Measurements from ENCODE around the gene ARID3C.

The ARID3C gene, protein sequence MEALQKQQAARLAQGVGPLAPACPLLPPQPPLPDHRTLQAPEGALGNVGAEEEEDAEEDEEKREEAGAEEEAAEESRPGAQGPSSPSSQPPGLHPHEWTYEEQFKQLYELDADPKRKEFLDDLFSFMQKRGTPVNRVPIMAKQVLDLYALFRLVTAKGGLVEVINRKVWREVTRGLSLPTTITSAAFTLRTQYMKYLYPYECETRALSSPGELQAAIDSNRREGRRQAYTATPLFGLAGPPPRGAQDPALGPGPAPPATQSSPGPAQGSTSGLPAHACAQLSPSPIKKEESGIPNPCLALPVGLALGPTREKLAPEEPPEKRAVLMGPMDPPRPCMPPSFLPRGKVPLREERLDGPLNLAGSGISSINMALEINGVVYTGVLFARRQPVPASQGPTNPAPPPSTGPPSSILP

GRCh38 chr9:34628656-34629490 is at the start of gene ARID3C:
Gene ARID3C (minus strand): TSS chr9:34629066. CDS start chr9:34628014, 1,052 bp downstream.
- in situ Hi-C loops (cut with MboI; ENCODE audit: low sequenced_read_pairs) = no loop called here

- in situ Hi-C loops (cut with MboI; ENCODE audit: low sequenced_read_pairs) = no loop called here
These were observed 47.0 kb upstream of the ARID3C start for GRCh38 chr9:34675869-34676268.

DNA sequence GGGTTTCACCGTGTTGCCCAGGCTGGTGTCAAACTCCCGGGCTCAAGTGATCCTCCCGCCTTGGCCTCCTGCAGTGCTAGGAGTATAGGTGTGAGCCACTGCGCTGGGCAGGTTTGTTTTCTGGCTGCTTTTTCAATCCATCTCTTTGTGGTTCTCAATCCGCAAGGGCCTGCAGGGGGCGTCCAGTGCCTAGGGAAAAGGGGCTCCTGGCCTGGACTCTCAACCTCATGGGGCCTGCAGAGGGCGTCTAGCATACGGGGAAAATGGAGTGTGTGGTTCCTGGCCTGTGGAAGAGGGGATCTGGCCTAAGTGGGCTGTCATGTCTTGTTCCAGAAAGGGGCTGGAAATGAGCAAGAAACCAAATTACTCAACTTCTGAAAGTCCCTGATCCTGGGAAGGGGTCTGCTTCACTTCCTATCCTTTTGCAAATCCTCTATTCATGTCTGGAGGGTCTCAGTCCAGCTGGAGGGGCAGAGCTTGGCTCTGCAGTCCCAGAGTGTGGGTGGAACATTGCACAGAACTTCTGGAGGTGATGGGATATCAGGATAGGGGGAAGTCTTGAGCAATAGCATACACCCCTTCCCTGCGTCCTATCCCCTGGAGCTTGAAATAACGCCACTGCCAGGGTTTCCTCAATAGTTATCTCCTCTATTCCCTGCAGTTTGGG is 46.3 kb upstream of the ARID3C start:
- in situ Hi-C loops (cut with MboI; ENCODE audit: low sequenced_read_pairs) = no loop called here

- in situ Hi-C loops (cut with MboI; ENCODE audit: low sequenced_read_pairs) = no loop called here
These were observed 45.6 kb upstream of the ARID3C start for GRCh38 chr9:34674440-34674839.

GRCh38 chr9:34671307-34671706 is 42.4 kb upstream of the ARID3C start:
- in situ Hi-C loops (cut with MboI; ENCODE audit: low sequenced_read_pairs) = no loop called here

DNA sequence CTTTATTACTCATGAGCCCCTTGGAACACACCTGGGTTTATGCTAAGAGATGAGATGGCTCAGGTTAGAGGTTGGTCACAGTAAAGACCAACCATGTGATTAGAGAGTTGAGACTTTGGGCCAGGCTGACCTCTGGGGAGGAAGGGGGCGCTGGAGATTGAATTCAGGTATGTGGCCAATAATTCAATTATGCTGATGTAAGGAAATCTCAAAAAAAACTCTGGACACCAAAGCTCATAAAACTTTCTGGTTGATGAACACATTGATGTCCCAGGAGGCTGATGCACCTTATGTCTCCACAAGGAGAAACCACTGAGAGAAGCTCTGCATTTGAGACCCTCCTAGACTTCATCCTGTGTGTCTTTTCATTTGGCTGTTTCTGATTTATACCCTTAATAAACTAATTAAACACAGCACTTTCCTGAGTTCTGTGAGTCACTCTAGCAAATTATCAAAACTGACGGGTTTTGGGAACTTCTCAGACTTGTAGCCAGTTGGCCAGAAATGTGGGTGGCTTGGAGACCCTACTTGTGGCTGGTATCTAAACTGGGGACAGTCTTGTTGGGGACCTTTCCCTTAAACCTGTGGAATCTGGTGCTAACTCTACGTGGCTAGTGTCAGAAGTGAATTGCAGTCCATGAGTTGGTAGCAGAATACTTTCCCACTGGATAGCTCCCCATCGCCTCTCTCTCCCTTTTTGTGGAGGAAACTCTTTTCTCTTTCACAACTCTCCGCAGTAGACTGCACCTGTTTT is 41.1 kb upstream of the ARID3C start:
- in situ Hi-C loops (cut with MboI; ENCODE audit: low sequenced_read_pairs) = no loop called here

GRCh38 chr9:34665381-34666250 is 36.8 kb upstream of the ARID3C start:
- in situ Hi-C loops (cut with MboI; ENCODE audit: low sequenced_read_pairs) = no loop called here

GRCh38 chr9:34665067-34665380 is 36.2 kb upstream of the ARID3C start:
- in situ Hi-C loops (cut with MboI; ENCODE audit: low sequenced_read_pairs) = no loop called here

- in situ Hi-C loops (cut with MboI; ENCODE audit: low sequenced_read_pairs) = no loop called here
These were observed 35.6 kb upstream of the ARID3C start for GRCh38 chr9:34664281-34665066.

GRCh38 chr9:34663303-34663605 is 34.4 kb upstream of the ARID3C start:
- in situ Hi-C loops (cut with MboI; ENCODE audit: low sequenced_read_pairs) = no loop called here

GRCh38 chr9:34662526-34663302 is 33.8 kb upstream of the ARID3C start, which contains the start of gene CCL27:
Gene CCL27 (minus strand): TSS chr9:34662657. CDS start chr9:34662633, 24 bp downstream.
- in situ Hi-C loops (cut with MboI; ENCODE audit: low sequenced_read_pairs) = no loop called here

DNA sequence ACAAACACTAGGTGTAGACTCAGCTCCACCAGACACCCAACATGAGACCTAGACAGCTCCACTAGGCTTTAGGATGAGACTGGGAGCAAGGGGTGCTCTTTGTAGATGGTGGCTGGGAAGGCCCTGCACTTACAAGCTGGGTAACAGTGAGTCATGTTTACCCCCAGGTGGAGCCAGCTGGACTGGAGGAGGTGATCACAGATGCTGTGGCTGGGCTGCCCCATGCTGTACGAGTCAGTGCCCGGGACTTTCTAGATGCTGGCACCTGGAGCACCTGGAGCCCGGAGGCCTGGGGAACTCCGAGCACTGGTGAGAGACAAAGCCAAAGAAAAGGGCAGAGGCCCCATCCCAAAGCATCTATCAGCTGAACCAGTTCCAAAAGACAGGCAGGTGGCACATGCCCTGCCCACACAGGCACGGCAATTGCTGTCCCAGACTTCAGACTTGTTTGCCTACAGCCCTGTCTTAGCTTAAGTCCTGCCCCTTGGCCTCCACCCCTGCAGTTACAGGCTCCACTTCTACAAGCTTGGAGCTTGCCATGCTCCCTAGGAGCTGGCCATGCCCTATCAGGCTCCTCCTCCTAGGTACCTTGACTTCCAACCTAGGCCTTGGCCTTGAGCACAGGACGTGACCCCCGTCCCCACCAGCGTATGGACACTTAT is 30.9 kb upstream of the ARID3C start:
- in situ Hi-C loops (cut with MboI; ENCODE audit: low sequenced_read_pairs) = no loop called here

GRCh38 chr9:34658461-34658860 is 29.6 kb upstream of the ARID3C start:
- in situ Hi-C loops (cut with MboI; ENCODE audit: low sequenced_read_pairs) = no loop called here

DNA sequence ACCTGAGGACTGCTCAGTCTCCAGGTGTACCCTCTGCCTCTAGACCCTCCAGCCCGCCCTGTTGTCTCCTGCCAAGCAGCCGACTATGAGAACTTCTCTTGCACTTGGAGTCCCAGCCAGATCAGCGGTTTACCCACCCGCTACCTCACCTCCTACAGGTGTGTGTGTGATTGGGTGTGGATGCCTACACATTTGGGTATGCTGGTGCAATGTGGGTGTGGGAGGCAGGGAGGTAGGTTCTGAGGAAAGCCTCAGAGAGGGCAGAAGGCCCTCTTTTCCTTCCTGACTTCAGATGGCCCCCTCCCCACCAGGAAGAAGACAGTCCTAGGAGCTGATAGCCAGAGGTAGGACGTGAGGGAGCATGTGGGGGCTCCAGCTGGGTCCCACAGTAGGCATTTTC is 28.1 kb upstream of the ARID3C start:
- in situ Hi-C loops (cut with MboI; ENCODE audit: low sequenced_read_pairs) = no loop called here

DNA sequence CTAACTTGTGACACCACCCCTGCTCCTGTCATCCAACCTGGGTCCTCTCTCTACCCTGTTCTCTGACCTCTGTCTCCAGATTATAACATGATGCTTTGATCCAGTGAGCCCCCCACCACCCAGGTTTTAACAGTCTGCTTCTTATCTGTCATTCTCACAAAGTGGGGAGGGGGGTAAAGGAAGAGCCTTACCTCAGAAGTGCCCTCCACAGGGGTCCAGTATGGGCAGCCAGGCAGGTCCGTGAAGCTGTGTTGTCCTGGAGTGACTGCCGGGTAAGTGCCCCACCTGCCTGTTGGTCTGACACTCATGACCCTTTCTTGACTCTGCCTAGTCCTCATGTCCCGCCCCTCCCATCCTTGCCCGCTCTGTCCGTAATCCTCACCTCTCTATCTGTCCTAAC is 26.5 kb upstream of the ARID3C start:
- in situ Hi-C loops (cut with MboI; ENCODE audit: low sequenced_read_pairs) = no loop called here

DNA sequence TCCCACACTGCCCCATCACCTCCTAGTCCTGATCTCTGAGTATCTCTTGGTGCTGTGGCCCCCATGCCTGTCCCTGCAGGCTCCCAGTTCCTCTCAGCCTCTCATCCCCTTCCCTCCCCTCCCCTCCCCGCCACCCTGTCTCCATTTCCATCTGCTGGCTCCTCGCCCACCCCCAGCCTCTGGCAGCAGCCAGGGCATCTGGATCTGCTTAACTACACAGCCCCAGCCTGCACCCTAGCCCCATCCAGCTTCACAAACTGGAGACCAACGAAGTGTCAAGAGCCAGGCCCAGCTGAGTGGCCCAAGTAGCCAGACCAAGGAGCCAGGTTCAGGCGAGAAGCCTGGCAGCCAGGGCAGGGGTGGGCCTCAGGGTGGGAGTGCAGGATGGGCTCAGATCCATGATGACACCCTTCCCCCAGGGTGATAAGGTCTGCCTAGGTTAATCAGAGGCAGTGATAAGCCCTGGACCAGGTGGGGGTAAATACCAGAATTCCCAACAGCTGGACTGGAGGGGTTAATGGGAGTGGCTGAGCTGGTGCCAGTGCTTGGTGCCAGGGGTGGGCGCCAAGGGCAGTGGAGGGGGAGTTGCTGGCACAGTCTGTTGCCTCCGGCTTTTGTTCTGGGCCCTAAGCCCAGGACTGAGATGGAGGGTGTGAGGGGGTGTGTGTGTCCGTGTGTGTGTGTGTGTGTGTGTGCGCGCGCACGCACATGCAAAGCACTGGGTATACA is 25.6 kb upstream of the ARID3C start:
- in situ Hi-C loops (cut with MboI; ENCODE audit: low sequenced_read_pairs) = no loop called here

All from hTERT RPE-1 (cell line).